Epithelial cell of esophagus (primary cell): ENCODE results near the gene HEPACAM.

Experiments
- DNase-seq: peaks from one replicate; pipeline ENCODE4 v3.0.0; 2010; ENCODE audit warnings: low read depth
- H3K4me3 ChIP-seq: 2 replicates; pipeline ENCODE4 v1.5.1; 2011; ENCODE audit warnings: mild to moderate bottlenecking, low read length, control low read depth
- CTCF ChIP-seq: IDR thresholded peaks from 2 replicates; pipeline ENCODE4 v1.5.1; 2011; ENCODE audit warnings: low read depth, mild to moderate bottlenecking, low read length, control low read depth, inconsistent platforms; ENCODE audit not compliant: insufficient read depth; ENCODE audit errors: missing control alignments

HEPACAM gene

DNA sequence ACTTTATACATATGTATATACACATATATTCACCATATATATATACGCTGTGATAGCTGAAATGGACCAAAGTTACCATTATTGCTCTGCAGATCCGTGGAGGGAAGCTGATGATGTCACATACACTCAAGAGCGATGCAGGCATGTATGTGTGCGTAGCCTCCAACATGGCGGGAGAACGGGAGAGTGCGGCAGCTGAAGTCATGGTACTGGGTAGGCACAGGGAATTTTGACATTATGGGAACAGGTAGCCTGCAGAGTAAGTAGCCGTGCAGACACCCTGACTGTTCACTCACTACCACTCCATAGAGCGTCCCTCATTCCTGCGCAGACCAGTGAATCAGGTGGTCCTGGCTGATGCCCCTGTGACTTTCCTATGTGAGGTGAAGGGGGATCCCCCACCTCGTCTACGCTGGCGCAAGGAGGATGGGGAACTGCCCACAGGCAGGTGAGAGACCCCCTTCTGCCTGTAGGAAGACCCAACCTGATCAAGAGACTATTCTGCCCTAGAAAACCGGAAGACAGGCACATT lies 65.9 kb downstream of the HEPACAM start:
- H3K4me3 ChIP-seq: no peak overlapping the region
- TF ChIP-seq CTCF: no peak
- no peak for DNase-seq

- no peak for TF ChIP-seq CTCF
- DNase-seq: no peak
- H3K4me3 ChIP-seq: no peak overlapping the region
Measured at GRCh38 chr11:124869331-124869730, 66.5 kb downstream of the HEPACAM start.
